ENCODE measurements around the gene LRRC45.
A peak's percentile ranks its signal among the peaks of the same experiment; 100 is the strongest.

LRRC45 gene

GRCh38 chr17:82051776-82052637 is 28.9 kb downstream of the LRRC45 start, which contains the start of the genes GPS1 and RFNG:
Gene GPS1, plus strand, starts transcription at chr17:82051898. Its CDS starts 34 bp downstream, at chr17:82051932.
Gene RFNG, minus strand, starts transcription at chr17:82051811. Its CDS starts 45 bp downstream, at chr17:82051766.
- DNase-seq (ENCODE audit: low spot score) = peak; percentile 87

GRCh38 chr17:82052638-82053059 is 29.5 kb downstream of the LRRC45 start:
- no peak for DNase-seq (ENCODE audit: low spot score)

- no peak for DNase-seq (ENCODE audit: low spot score)
Measured at GRCh38 chr17:82053130-82053529, 30.0 kb downstream of the LRRC45 start.

- no peak for DNase-seq (ENCODE audit: low spot score)
Measured at GRCh38 chr17:82053556-82054263, 30.6 kb downstream of the LRRC45 start.

- no peak for DNase-seq (ENCODE audit: low spot score)
Measured at GRCh38 chr17:82054351-82055022, 31.4 kb downstream of the LRRC45 start.

GRCh38 chr17:82055023-82055964 is 32.2 kb downstream of the LRRC45 start:
- DNase-seq (ENCODE audit: low spot score) = no peak

- DNase-seq (ENCODE audit: low spot score) = no peak
Measured at GRCh38 chr17:82055965-82056728, 33.0 kb downstream of the LRRC45 start.

- no peak for DNase-seq (ENCODE audit: low spot score)
Measured at GRCh38 chr17:82056729-82057621, 33.9 kb downstream of the LRRC45 start.

GRCh38 chr17:82058230-82058854 is 35.2 kb downstream of the LRRC45 start:
- no peak for DNase-seq (ENCODE audit: low spot score)

- no peak for DNase-seq (ENCODE audit: low spot score)
Measured at GRCh38 chr17:82058855-82059249, 35.7 kb downstream of the LRRC45 start.

GRCh38 chr17:82059272-82060000 is 36.3 kb downstream of the LRRC45 start:
- no peak for DNase-seq (ENCODE audit: low spot score)

GRCh38 chr17:82060001-82060380 is 36.9 kb downstream of the LRRC45 start:
- no peak for DNase-seq (ENCODE audit: low spot score)

- DNase-seq (ENCODE audit: low spot score) = no peak
Measured at GRCh38 chr17:82060614-82061013, 37.5 kb downstream of the LRRC45 start.

GRCh38 chr17:82061047-82061925 is 38.2 kb downstream of the LRRC45 start:
- DNase-seq (ENCODE audit: low spot score) = no peak

GRCh38 chr17:82062076-82062983 is 39.2 kb downstream of the LRRC45 start:
- DNase-seq (ENCODE audit: low spot score) = no peak

GRCh38 chr17:82062984-82063368 is 39.9 kb downstream of the LRRC45 start:
- DNase-seq (ENCODE audit: low spot score) = no peak
